SU-DHL-6 (cell line): ENCODE results near the gene SYK.
A peak's percentile ranks its signal among the peaks of the same experiment; 100 is the strongest.
"Not testable (repeated sequence)": the region's sequence is repeated elsewhere in the genome, so short reads cannot be mapped to it uniquely, and the experiment has no call there.

Source experiments
- H2AFZ ChIP-seq: fragments of 200-600 bp; sonication (generic); 2 replicates; pipeline ENCODE4 v1.6.1; 2014; ENCODE audit warnings: low read depth, mild to moderate bottlenecking, moderate library complexity, mixed read lengths, antibody characterized with exemption, low read length; ENCODE audit not compliant: severe bottlenecking
- H3F3A ChIP-seq: fragments of 200-600 bp; shearing (Covaris generic); 2 replicates; pipeline ENCODE4 v1.6.0; 2016; ENCODE audit warnings: antibody characterized with exemption, mild to moderate bottlenecking; ENCODE audit not compliant: insufficient read depth
- H3K27ac ChIP-seq: fragments of 200-600 bp; sonication (generic); 2 replicates; pipeline ENCODE4 v1.5.1; 2016; ENCODE audit warnings: low read depth, mild to moderate bottlenecking, low read length, moderate library complexity, mixed read lengths
- H3K27me3 ChIP-seq: fragments of 200-600 bp; sonication (generic), shearing (Covaris generic); 2 replicates; pipeline ENCODE4 v1.6.0; 2014; ENCODE audit warnings: mild to moderate bottlenecking, low read length
- H3K36me3 ChIP-seq: fragments of 200-600 bp; sonication (generic); 2 replicates; pipeline ENCODE4 v1.6.1; 2014; ENCODE audit warnings: mild to moderate bottlenecking, low read length, mixed read lengths
- H3K4me2 ChIP-seq: fragments of 300-600, 200-600 bp; shearing (Covaris generic), sonication (generic); 2 replicates; pipeline ENCODE4 v1.6.0; 2014; ENCODE audit warnings: low read length, low read depth, mild to moderate bottlenecking; ENCODE audit not compliant: poor library complexity, severe bottlenecking
- H3K4me3 ChIP-seq: fragments of 200-600 bp; sonication (generic); 2 replicates; pipeline ENCODE4 v1.5.1; 2014; ENCODE audit warnings: antibody characterized with exemption, low read length, mild to moderate bottlenecking, mixed read lengths; ENCODE audit not compliant: insufficient read depth, poor library complexity, severe bottlenecking
- H3K79me2 ChIP-seq: fragments of 200-600 bp; sonication (generic); 2 replicates; pipeline ENCODE4 v1.6.1; 2014; ENCODE audit warnings: mild to moderate bottlenecking, low read length, moderate library complexity; ENCODE audit not compliant: insufficient read depth
- H3K9ac ChIP-seq: fragments of 200-600 bp; sonication (generic); 2 replicates; pipeline ENCODE4 v1.7.0; 2014; ENCODE audit warnings: mild to moderate bottlenecking, low read length
- H3K9me2 ChIP-seq: fragments of 200-600 bp; sonication (generic); replicated peaks from 2 replicates; pipeline ENCODE4 v1.6.1; 2014; ENCODE audit warnings: low read length; ENCODE audit not compliant: insufficient read depth
- H3K9me3 ChIP-seq: fragments of 200-600 bp; sonication (generic); 2 replicates; pipeline ENCODE4 v1.6.1; 2014; ENCODE audit warnings: low read length, mixed read lengths; ENCODE audit not compliant: insufficient read depth
- H4K20me1 ChIP-seq: fragments of 200-600 bp; sonication (generic); 2 replicates; pipeline ENCODE4 v1.6.1; 2014; ENCODE audit warnings: low read depth, mild to moderate bottlenecking, antibody characterized with exemption, low read length, moderate library complexity, mixed read lengths
- EZH2phosphoT487 ChIP-seq: fragments of 200-600 bp; sonication (generic), shearing (Covaris generic); conservative IDR thresholded peaks from 2 replicates; pipeline ENCODE4 v1.6.1; 2018; ENCODE audit warnings: mild to moderate bottlenecking, antibody characterized with exemption, low read length, moderate library complexity, mixed read lengths
- TF ChIP-seq, protein P1 (sequence below): fragments of 200-600 bp; sonication (generic); IDR thresholded peaks from one replicate; pipeline ENCODE4 v1.5.1; 2017; ENCODE audit warnings: antibody characterized with exemption, mild to moderate bottlenecking, low read length, moderate library complexity; ENCODE audit not compliant: insufficient read depth, poor library complexity, severe bottlenecking

The SYK gene

DNA sequence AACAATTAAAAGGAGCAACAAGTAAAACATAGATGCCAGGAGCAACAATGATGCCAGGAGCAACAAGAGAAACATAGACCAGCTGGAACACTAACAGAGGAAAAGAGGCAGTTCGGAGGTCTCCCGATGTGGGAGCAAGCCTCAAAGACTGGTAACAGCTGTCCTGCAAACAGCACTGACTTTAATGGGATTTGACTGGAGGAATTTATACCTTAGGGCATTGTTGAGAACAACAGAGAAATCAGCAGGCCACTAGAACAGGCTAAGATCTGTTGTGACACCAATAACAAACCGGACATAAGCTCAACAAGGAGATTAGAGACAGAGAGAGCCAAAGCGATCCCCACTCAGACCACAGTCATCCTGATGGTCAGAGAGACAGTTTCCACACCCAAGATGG, 11.8 kb upstream of the SYK start:
- H3K9me2 ChIP-seq = no peaks in the 10 kb centered on the region
- 0 out of 2 replicates have a peak, but pooled peaks cover under 1% of the 10 kb centered on the region for H3F3A ChIP-seq
- no peaks in the 10 kb centered on the region for H3K79me2 ChIP-seq
- no peak overlapping the region for H3K9ac ChIP-seq
- no peaks in the 10 kb centered on the region for H4K20me1 ChIP-seq
- H3K27ac ChIP-seq = no peak overlapping the region
- no peaks in the 10 kb centered on the region for H3K27me3 ChIP-seq
- no peaks in the 10 kb centered on the region; the same call in 1 of the 2 replicates for H3K36me3 ChIP-seq
- H3K4me2 ChIP-seq = no peak overlapping the region
- H2AFZ ChIP-seq = no peak overlapping the region
- TF ChIP-seq, protein P1, sequence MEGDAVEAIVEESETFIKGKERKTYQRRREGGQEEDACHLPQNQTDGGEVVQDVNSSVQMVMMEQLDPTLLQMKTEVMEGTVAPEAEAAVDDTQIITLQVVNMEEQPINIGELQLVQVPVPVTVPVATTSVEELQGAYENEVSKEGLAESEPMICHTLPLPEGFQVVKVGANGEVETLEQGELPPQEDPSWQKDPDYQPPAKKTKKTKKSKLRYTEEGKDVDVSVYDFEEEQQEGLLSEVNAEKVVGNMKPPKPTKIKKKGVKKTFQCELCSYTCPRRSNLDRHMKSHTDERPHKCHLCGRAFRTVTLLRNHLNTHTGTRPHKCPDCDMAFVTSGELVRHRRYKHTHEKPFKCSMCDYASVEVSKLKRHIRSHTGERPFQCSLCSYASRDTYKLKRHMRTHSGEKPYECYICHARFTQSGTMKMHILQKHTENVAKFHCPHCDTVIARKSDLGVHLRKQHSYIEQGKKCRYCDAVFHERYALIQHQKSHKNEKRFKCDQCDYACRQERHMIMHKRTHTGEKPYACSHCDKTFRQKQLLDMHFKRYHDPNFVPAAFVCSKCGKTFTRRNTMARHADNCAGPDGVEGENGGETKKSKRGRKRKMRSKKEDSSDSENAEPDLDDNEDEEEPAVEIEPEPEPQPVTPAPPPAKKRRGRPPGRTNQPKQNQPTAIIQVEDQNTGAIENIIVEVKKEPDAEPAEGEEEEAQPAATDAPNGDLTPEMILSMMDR = no peak
- no peak for TF ChIP-seq EZH2phosphoT487
- H3K9me3 ChIP-seq = no peaks in the 10 kb centered on the region
- H3K4me3 ChIP-seq = no peak overlapping the region

DNA sequence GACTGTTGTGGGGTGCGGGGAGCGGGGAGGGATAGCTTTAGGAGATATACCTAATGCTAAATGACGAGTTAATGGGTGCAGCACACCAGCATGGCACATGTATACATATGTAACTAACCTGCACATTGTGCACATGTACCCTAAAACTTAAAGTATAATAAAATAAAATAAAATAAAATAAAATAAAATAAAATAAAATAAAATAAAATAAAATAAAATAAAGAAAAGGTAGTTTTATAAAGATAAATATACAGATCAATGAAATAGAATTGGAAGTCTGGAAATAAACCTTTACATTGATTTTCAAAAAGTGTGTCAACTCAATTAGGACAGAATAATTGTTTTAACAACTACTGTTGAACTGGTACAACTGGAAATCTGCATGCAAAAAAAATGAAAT, 8.6 kb upstream of the SYK start:
- not testable (repeated sequence) for H2AFZ ChIP-seq, H4K20me1 ChIP-seq, H3K9ac ChIP-seq, H3K4me3 ChIP-seq, H3K9me3 ChIP-seq, H3K36me3 ChIP-seq, H3K27ac ChIP-seq, H3K27me3 ChIP-seq, H3K4me2 ChIP-seq, H3K79me2 ChIP-seq, H3K9me2 ChIP-seq
- peaks cover 12% of the 10 kb centered on the region for H3F3A ChIP-seq

DNA sequence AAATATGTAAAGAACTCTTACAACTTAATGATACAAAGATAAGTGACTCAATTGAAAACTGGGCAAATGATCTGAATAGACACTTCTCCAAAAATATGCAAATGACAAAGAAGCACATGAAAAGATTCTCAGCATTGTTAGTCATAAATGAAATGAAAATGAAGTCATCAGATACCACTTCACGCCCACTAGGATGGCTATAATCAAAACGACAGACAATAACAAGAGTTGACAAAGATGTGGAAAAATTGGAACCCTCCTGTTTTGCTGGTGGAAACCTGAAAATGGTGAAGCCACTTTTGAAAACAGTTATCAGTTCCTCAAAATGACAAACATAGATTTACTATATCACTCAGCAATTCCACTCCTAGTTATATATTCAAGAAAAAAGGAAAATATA, 7.9 kb upstream of the SYK start:
- no peaks in the 10 kb centered on the region; the same call in 1 of the 2 replicates for H3K36me3 ChIP-seq
- H3K9me2 ChIP-seq = no peaks in the 10 kb centered on the region
- no peak overlapping the region for H3K4me2 ChIP-seq
- H3K79me2 ChIP-seq = no peaks in the 10 kb centered on the region
- H3K27me3 ChIP-seq = no peaks in the 10 kb centered on the region
- H3K4me3 ChIP-seq = no peak overlapping the region
- no peak overlapping the region for H3K9ac ChIP-seq
- no peaks in the 10 kb centered on the region for H3K9me3 ChIP-seq
- no peak overlapping the region for H3K27ac ChIP-seq
- H3F3A ChIP-seq = peaks cover 12% of the 10 kb centered on the region
- no peak overlapping the region for H2AFZ ChIP-seq
- no peak for TF ChIP-seq EZH2phosphoT487
- no peaks in the 10 kb centered on the region for H4K20me1 ChIP-seq

DNA sequence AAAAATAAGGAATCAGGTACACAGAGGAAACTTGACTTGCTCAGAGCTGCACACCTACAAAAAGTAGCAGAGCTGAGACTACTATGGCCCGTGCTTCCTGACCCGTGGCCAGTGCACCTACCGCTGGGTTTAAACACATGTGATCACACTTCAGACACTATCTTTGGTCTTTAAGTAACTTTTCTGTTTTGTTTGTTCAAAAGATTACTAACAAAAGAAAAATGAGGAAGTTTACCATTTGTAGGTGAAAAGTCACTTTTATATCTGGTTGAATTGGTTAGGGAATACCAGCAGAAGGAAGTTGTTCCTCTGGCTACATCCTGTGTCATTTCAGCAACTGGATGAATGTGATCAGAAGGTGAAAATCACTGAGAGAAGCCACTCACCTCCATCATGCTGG, 6.5 kb upstream of the SYK start:
- peaks cover 12% of the 10 kb centered on the region for H3F3A ChIP-seq
- no peaks in the 10 kb centered on the region for H3K79me2 ChIP-seq
- no peak overlapping the region for H3K4me3 ChIP-seq
- H2AFZ ChIP-seq = peak overlapping the region; percentile 37
- no peaks in the 10 kb centered on the region for H4K20me1 ChIP-seq
- 0 out of 2 replicates have a peak overlapping the region, but pooled peaks have one; percentile 11 for H3K9ac ChIP-seq
- peak overlapping the region; percentile 69 for H3K27ac ChIP-seq
- H3K27me3 ChIP-seq = no peaks in the 10 kb centered on the region
- TF ChIP-seq, protein P1 = no peak
- H3K4me2 ChIP-seq = peak overlapping the region; percentile 51
- no peaks in the 10 kb centered on the region for H3K9me2 ChIP-seq
- H3K9me3 ChIP-seq = no peaks in the 10 kb centered on the region
- H3K36me3 ChIP-seq = no peaks in the 10 kb centered on the region; the same call in 1 of the 2 replicates
